Panc1 (cell line): ENCODE results near the gene HNRNPLL. TPM values are rescaled to one million over a fixed set of nuclear protein-coding genes. Genes with fewer than 3 reads are reported as not detected.

Experiments used
- ATAC-seq: fragments of 200-7000 bp; cut with Tn5 transposase; 2 replicates; pipeline ENCODE4 v1.9.1; 2020; ENCODE audit warnings: mild to moderate bottlenecking, moderate library complexity
- BruUV-seq: library from RNA; stranded (reverse); fragments of 400-500 nt; replicated peaks from 2 replicates; lab custom pipeline; 2021; lab: Mats Ljungman, UMichigan
- CTCF ChIA-PET: fragments of 300-600 bp; sonication (Branson Sonifier 250); formaldehyde crosslinking; loops from one replicate; lab custom pipeline; 2022; ENCODE audit warnings: antibody characterized with exemption; lab: Charles Lee
- POLR2A ChIA-PET: fragments of 300-600 bp; sonication (Branson Sonifier 250); formaldehyde crosslinking; loops from one replicate; lab custom pipeline; 2022; ENCODE audit warnings: antibody characterized with exemption; lab: Charles Lee
- DNase-seq: peaks from one replicate; pipeline ENCODE4 v3.0.0-alpha.2; 2010; ENCODE audit warnings: low read depth, low spot score
- H3K27ac ChIP-seq: 2 replicates; pipeline ENCODE4 v1.5.1; 2011; ENCODE audit warnings: mild to moderate bottlenecking, low read length, inconsistent platforms
- H3K27me3 ChIP-seq: fragments of 200-500 bp; sonication (Bioruptor generic); 2 replicates; pipeline ENCODE4 v1.6.0; 2014; ENCODE audit warnings: low read length, inconsistent platforms; ENCODE audit not compliant: control insufficient read depth, insufficient read depth
- H3K36me3 ChIP-seq: fragments of 200-500 bp; sonication (Bioruptor generic); 2 replicates; pipeline ENCODE4 v1.5.1; 2014; ENCODE audit warnings: inconsistent platforms, mild to moderate bottlenecking, low read length, moderate library complexity; ENCODE audit not compliant: control insufficient read depth, insufficient read depth
- H3K4me1 ChIP-seq: 2 replicates; pipeline ENCODE4 v1.5.1; 2011; ENCODE audit warnings: inconsistent platforms, mild to moderate bottlenecking, low read length, moderate library complexity; ENCODE audit not compliant: control insufficient read depth, insufficient read depth
- H3K4me3 ChIP-seq, 2 experiments: 2 replicates each; pipeline ENCODE4 v1.5.1; 2011 to 2012; ENCODE audit warnings: low read depth in 2 of 2, low read length in 2 of 2, mild to moderate bottlenecking in 2 of 2, inconsistent platforms in 1 of 2, moderate library complexity in 1 of 2
- H3K9me3 ChIP-seq: fragments of 200-500 bp; sonication (Bioruptor generic); 2 replicates; pipeline ENCODE4 v1.5.1; 2014; ENCODE audit warnings: low read depth, mild to moderate bottlenecking, inconsistent platforms, low read length, moderate library complexity; ENCODE audit not compliant: control insufficient read depth, insufficient read depth
- CTCF ChIP-seq: fragments of 450-650 bp; IDR thresholded peaks from 2 replicates; pipeline ENCODE4 v1.5.1; 2017; ENCODE audit warnings: mild to moderate bottlenecking
- POLR2AphosphoS5 ChIP-seq: IDR thresholded peaks from 2 replicates; pipeline ENCODE4 v1.6.1; 2012; ENCODE audit warnings: mild to moderate bottlenecking, low read depth, low read length, moderate library complexity
- REST ChIP-seq, 2 experiments: IDR thresholded peaks; 2 replicates each; pipeline ENCODE4 v1.6.1; 2011 to 2012; ENCODE audit warnings: low read depth in 2 of 2, control low read depth in 1 of 2, low read length in 1 of 2, mild to moderate bottlenecking in 1 of 2, moderate library complexity in 1 of 2; ENCODE audit not compliant: insufficient read depth in 1 of 2
- SIN3A ChIP-seq: IDR thresholded peaks from 2 replicates; pipeline ENCODE4 v1.6.1; 2012; ENCODE audit warnings: low read depth, mild to moderate bottlenecking, low read length, moderate library complexity, borderline replicate concordance; ENCODE audit not compliant: insufficient read depth
- TCF7L2 ChIP-seq: IDR thresholded peaks from 2 replicates; pipeline ENCODE4 v1.6.1; 2011; ENCODE audit warnings: mild to moderate bottlenecking, low read depth, low read length, inconsistent platforms
- in situ Hi-C: cut with HindIII; loops from 2 replicates; pipeline ENCODE4 v1.10.0; 2016; ENCODE audit warnings: low sequenced_read_pairs, low pct_unique_long_range_greater_than_20kb
- intact Hi-C: fragments of 100-400 bp; cut with micrococcal nuclease; formaldehyde crosslinking; loops from one replicate; pipeline ENCODE4 v1.10.0; 2022; ENCODE audit not compliant: unreplicated experiment
- total RNA-seq: library from RNA; stranded (reverse); gene quantifications from one replicate; pipeline ENCODE4 v1.2.1, GENCODE V29; 2021; ENCODE audit not compliant: unreplicated experiment

Gene HNRNPLL
- total RNA-seq, 1 experiment from 2014 or later: 69.8 TPM

- Histone ChIP-seq H3K4me3 (no peak overlapping the region), H3K4me1 (peaks cover 6% of the 10 kb centered on the region), H3K27me3 (no peaks in the 10 kb centered on the region), H3K27ac (no peak overlapping the region), H3K9me3 (no peaks in the 10 kb centered on the region), H3K36me3 (no peaks in the 10 kb centered on the region)
- POLR2A ChIA-PET: no interaction called here
- no TSS peak for BruUV-seq
- ATAC-seq (no peak), DNase-seq (no peak)
- in situ Hi-C loops (no loop called here), intact Hi-C loops (no loop called here)
- CTCF ChIA-PET: no interaction called here
- TF ChIP-seq REST (IDR thresholded peaks at IDR 0.05; ENCODE audit: insufficient read depth in 1 of 2, low read depth in 2 of 2, low read length in 1 of 2) (no peak), CTCF (no peak), POLR2AphosphoS5 (no peak)
Measured at GRCh38 chr2:38622210-38622609, 19.5 kb upstream of the HNRNPLL start.

- CTCF ChIA-PET: no interaction called here
- in situ Hi-C loops (no loop called here), intact Hi-C loops (no loop called here)
- POLR2A ChIA-PET: no interaction called here
- Histone ChIP-seq H3K4me3 (no peak overlapping the region), H3K27ac (no peak overlapping the region), H3K9me3 (no peaks in the 10 kb centered on the region), H3K27me3 (no peaks in the 10 kb centered on the region), H3K4me1 (peaks cover 6% of the 10 kb centered on the region), H3K36me3 (no peaks in the 10 kb centered on the region)
- no peak for TF ChIP-seq SIN3A
- TF ChIP-seq TCF7L2: no peak
- TF ChIP-seq POLR2AphosphoS5: no peak
- TF ChIP-seq CTCF: no peak
- TF ChIP-seq REST (IDR thresholded peaks at IDR 0.05; ENCODE audit: insufficient read depth in 1 of 2, low read depth in 2 of 2, low read length in 1 of 2): no peak
- no TSS peak for BruUV-seq
- DNase-seq: no peak
- ATAC-seq: no peak
Measured at GRCh38 chr2:38621018-38621417, 18.3 kb upstream of the HNRNPLL start.
